Measurements from ENCODE around the gene KRT17. TPM values are rescaled to one million over a fixed set of nuclear protein-coding genes. Genes with fewer than 3 reads are reported as not detected.
A peak's percentile ranks its signal among the peaks of the same experiment; 100 is the strongest.
"Not testable (repeated sequence)": the region's sequence is repeated elsewhere in the genome, so short reads cannot be mapped to it uniquely, and the experiment has no call there.

Gene KRT17
- total RNA-seq, 1 experiment from 2014 or later, result 1.5 TPM

- H3K4me1 Mint-ChIP-seq, result 0 out of 2 replicates have a peak, but pooled peaks cover 4% of the 10 kb centered on the region
- H3K4me3 Mint-ChIP-seq, result no peak overlapping the region
- H3K9me3 Mint-ChIP-seq, result peaks cover 17% of the 10 kb centered on the region
- H3K27ac Mint-ChIP-seq, result no peak overlapping the region
- ChIA-PET CTCF (interaction anchor here (1.2 to 2.7 kb wide), 8 partner anchors 9 to 62 kb away, joined by 3 to 23 read pairs (median 14); no protein-coding TSS in a partner anchor), POLR2A (no interaction called here)
- H3K27me3 Mint-ChIP-seq (ENCODE audit: low read depth), result peaks cover 3% of the 10 kb centered on the region; the same call in 1 of the 2 replicates
- ATAC-seq (no peak), DNase-seq (ENCODE audit: low spot score) (no peak)
- TF ChIP-seq ERG (CRISPR knock-in tag; IDR thresholded peaks at IDR 0.05), result no peak
- no peak for TF ChIP-seq ZNF138 (CRISPR knock-in tag; conservative IDR thresholded peaks at IDR 0.05)
- TF ChIP-seq USF2 (CRISPR knock-in tag; IDR thresholded peaks at IDR 0.05), result no peak
- TF ChIP-seq CDX4 (CRISPR knock-in tag; IDR thresholded peaks at IDR 0.05; ENCODE audit: borderline replicate concordance), result no peak
- no peak for TF ChIP-seq ZNF423 (CRISPR knock-in tag; IDR thresholded peaks at IDR 0.05)
- H3K36me3 Mint-ChIP-seq, result peaks cover 12% of the 10 kb centered on the region
These were observed 13.3 kb downstream of the KRT17 start for GRCh38 chr17:41610965-41611640.

- H3K9me3 Mint-ChIP-seq, result peaks cover 20% of the 10 kb centered on the region
- H3K27ac Mint-ChIP-seq; H3K4me1 Mint-ChIP-seq; H3K27me3 Mint-ChIP-seq (ENCODE audit: low read depth); H3K4me3 Mint-ChIP-seq; POLR2A ChIA-PET: not testable (repeated sequence)
- CTCF ChIA-PET, result interaction anchor here (0.6 to 2.7 kb wide), 19 partner anchors 9 to 1081 kb away, joined by 3 to 23 read pairs (median 5); partner anchors contain the start of gene KRT19
- DNase-seq (ENCODE audit: low spot score), result peak; percentile 79
- peak; percentile 83 for ATAC-seq
- H3K36me3 Mint-ChIP-seq, result peaks cover 12% of the 10 kb centered on the region
These were observed 14.3 kb downstream of the KRT17 start for GRCh38 chr17:41610061-41610517.

- CTCF ChIA-PET, result interaction anchor here (1.8 to 1.9 kb wide), 2 partner anchors 41 to 59 kb away, joined by 6 to 8 read pairs; no protein-coding TSS in a partner anchor
- POLR2A ChIA-PET; H3K4me1 Mint-ChIP-seq; H3K27me3 Mint-ChIP-seq (ENCODE audit: low read depth); ATAC-seq; H3K27ac Mint-ChIP-seq; H3K4me3 Mint-ChIP-seq; DNase-seq (ENCODE audit: low spot score): not testable (repeated sequence)
- H3K9me3 Mint-ChIP-seq, result peaks cover 20% of the 10 kb centered on the region
- peaks cover 12% of the 10 kb centered on the region for H3K36me3 Mint-ChIP-seq
These were observed 17.4 kb downstream of the KRT17 start for GRCh38 chr17:41606930-41607329.

GRCh38 chr17:41602524-41602923 is 21.9 kb downstream of the KRT17 start:
- CTCF ChIA-PET, result interaction anchor here (0.7 to 2.3 kb wide), 6 partner anchors 23 to 185 kb away, joined by 3 to 11 read pairs (median 8); no protein-coding TSS in a partner anchor
- no peak for DNase-seq (ENCODE audit: low spot score)
- POLR2A ChIA-PET, result interaction anchor here (0.7 kb wide), 1 partner anchor 70 kb away, joined by 3 read pairs; no protein-coding TSS in a partner anchor

More at GRCh38 chr17:41602524-41602923, 21.9 kb downstream of the KRT17 start:
- TF ChIP-seq AFF4 (CRISPR knock-in tag; IDR thresholded peaks at IDR 0.05; ENCODE audit: borderline replicate concordance) (no peak), NR3C1 (CRISPR knock-in tag; conservative IDR thresholded peaks at IDR 0.05; ENCODE audit: low read depth) (no peak), HMGA2 (CRISPR knock-in tag; IDR thresholded peaks at IDR 0.05) (no peak)
- Mint-ChIP-seq H3K9me3 (peaks cover 18% of the 10 kb centered on the region), H3K27me3 (ENCODE audit: low read depth) (peaks cover 8% of the 10 kb centered on the region; the same call in 1 of the 2 replicates), H3K27ac (no peak overlapping the region), H3K4me3 (no peak overlapping the region), H3K36me3 (peaks cover 10% of the 10 kb centered on the region), H3K4me1 (0 out of 2 replicates have a peak, but pooled peaks cover 3% of the 10 kb centered on the region)
- ATAC-seq, result no peak

Measured in WTC11 (cell line).